Liver (tissue), 3 donors: ENCODE measurements around the gene HSPB2.

Source experiments
- FOXA2 ChIP-seq: IDR thresholded peaks from 2 replicates; pipeline ENCODE4 v1.6.1; 2016; ENCODE audit warnings: antibody characterized with exemption
- GABPA ChIP-seq, 2 donors: IDR thresholded peaks in 1 of 2; conservative IDR thresholded peaks in 1 of 2; 2 replicates each; pipeline ENCODE4 v1.6.1; 2016; ENCODE audit warnings: antibody characterized with exemption in 2 of 2, mild to moderate bottlenecking in 1 of 2, moderate library complexity in 1 of 2
- JUND ChIP-seq, 2 donors: IDR thresholded peaks; 2 replicates each; pipeline ENCODE4 v1.6.1; 2016; ENCODE audit warnings: antibody characterized with exemption in 2 of 2
- TF ChIP-seq, protein P1 (sequence below): fragments of 150-350 bp; IDR thresholded peaks from 2 replicates; pipeline ENCODE4 v1.5.1; 2017; ENCODE audit warnings: improper control_type of control experiment, low read depth, low read length; ENCODE audit not compliant: missing input control
- TF ChIP-seq, protein P2 (sequence below): IDR thresholded peaks from 2 replicates; pipeline ENCODE4 v1.6.1; 2016; ENCODE audit warnings: antibody characterized with exemption, mild to moderate bottlenecking
- donor health status: healthy.
- donor health status: healthy.

DNA sequence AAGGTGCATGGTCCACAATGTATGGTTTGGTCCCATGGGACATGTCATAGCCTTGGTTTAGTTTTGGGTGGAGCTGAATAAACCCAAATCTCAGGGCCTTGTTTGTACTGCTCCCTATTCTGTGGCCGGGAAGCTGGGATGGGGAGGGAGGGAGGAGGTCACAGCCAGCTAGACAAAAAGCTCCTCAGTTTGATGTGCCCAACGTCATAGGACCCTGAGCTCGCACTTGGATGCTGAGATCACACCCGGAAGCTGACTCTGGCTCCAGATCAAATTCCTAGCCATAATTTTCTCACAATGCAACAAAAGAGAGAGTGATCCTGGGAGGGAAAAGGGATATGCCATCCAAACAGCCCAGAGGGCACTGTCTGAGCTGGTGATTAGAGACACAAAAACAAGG lies 1.5 kb downstream of the HSPB2 start:
- TF ChIP-seq, protein P1, sequence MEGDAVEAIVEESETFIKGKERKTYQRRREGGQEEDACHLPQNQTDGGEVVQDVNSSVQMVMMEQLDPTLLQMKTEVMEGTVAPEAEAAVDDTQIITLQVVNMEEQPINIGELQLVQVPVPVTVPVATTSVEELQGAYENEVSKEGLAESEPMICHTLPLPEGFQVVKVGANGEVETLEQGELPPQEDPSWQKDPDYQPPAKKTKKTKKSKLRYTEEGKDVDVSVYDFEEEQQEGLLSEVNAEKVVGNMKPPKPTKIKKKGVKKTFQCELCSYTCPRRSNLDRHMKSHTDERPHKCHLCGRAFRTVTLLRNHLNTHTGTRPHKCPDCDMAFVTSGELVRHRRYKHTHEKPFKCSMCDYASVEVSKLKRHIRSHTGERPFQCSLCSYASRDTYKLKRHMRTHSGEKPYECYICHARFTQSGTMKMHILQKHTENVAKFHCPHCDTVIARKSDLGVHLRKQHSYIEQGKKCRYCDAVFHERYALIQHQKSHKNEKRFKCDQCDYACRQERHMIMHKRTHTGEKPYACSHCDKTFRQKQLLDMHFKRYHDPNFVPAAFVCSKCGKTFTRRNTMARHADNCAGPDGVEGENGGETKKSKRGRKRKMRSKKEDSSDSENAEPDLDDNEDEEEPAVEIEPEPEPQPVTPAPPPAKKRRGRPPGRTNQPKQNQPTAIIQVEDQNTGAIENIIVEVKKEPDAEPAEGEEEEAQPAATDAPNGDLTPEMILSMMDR = no peak
- TF ChIP-seq GABPA (IDR thresholded peaks at IDR 0.05 in 1 of 2, conservative IDR thresholded peaks at IDR 0.05 in 1 of 2) (no peak), FOXA2 (no peak), JUND (IDR thresholded peaks at IDR 0.05) (no peak)
- TF ChIP-seq, protein P2, sequence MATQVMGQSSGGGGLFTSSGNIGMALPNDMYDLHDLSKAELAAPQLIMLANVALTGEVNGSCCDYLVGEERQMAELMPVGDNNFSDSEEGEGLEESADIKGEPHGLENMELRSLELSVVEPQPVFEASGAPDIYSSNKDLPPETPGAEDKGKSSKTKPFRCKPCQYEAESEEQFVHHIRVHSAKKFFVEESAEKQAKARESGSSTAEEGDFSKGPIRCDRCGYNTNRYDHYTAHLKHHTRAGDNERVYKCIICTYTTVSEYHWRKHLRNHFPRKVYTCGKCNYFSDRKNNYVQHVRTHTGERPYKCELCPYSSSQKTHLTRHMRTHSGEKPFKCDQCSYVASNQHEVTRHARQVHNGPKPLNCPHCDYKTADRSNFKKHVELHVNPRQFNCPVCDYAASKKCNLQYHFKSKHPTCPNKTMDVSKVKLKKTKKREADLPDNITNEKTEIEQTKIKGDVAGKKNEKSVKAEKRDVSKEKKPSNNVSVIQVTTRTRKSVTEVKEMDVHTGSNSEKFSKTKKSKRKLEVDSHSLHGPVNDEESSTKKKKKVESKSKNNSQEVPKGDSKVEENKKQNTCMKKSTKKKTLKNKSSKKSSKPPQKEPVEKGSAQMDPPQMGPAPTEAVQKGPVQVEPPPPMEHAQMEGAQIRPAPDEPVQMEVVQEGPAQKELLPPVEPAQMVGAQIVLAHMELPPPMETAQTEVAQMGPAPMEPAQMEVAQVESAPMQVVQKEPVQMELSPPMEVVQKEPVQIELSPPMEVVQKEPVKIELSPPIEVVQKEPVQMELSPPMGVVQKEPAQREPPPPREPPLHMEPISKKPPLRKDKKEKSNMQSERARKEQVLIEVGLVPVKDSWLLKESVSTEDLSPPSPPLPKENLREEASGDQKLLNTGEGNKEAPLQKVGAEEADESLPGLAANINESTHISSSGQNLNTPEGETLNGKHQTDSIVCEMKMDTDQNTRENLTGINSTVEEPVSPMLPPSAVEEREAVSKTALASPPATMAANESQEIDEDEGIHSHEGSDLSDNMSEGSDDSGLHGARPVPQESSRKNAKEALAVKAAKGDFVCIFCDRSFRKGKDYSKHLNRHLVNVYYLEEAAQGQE = no peak
